ENCODE data around the gene NFATC2.

Gene NFATC2

DNA sequence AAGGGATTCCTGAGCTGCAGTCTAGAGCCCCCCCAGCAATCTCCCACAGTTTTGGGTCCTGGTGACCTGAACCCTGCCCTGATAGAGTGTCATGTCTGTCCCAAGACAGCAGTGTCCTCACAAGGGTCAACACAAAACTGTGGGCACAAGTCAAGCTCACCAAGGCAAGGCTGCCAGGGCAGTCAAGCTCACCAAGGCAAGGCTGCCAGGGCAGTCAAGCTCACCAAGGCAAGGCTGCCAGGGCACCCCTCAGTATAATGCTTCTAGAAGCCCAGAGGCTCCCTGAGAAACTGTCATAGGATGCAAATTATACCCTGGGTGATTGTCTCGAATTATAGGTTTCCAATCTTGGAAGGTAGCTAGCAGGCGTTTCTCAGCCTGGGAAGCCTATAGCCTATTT, 108.5 kb downstream of the NFATC2 start (continued):
- TF ChIP-seq, protein P1, sequence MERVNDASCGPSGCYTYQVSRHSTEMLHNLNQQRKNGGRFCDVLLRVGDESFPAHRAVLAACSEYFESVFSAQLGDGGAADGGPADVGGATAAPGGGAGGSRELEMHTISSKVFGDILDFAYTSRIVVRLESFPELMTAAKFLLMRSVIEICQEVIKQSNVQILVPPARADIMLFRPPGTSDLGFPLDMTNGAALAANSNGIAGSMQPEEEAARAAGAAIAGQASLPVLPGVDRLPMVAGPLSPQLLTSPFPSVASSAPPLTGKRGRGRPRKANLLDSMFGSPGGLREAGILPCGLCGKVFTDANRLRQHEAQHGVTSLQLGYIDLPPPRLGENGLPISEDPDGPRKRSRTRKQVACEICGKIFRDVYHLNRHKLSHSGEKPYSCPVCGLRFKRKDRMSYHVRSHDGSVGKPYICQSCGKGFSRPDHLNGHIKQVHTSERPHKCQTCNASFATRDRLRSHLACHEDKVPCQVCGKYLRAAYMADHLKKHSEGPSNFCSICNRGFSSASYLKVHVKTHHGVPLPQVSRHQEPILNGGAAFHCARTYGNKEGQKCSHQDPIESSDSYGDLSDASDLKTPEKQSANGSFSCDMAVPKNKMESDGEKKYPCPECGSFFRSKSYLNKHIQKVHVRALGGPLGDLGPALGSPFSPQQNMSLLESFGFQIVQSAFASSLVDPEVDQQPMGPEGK (CRISPR knock-in tag; IDR thresholded peaks at IDR 0.05; ENCODE audit: borderline replicate concordance) = no peak
- TF ChIP-seq CSDC2 (CRISPR knock-in tag; IDR thresholded peaks at IDR 0.05) = no peak
- TF ChIP-seq ZFP3 (CRISPR knock-in tag; IDR thresholded peaks at IDR 0.05) = no peak
- TF ChIP-seq BACH2 (CRISPR knock-in tag; IDR thresholded peaks at IDR 0.05; ENCODE audit: borderline replicate concordance) = no peak
- no peak for TF ChIP-seq ZNF70 (CRISPR knock-in tag; IDR thresholded peaks at IDR 0.05)
- no peak for TF ChIP-seq PPARA (CRISPR knock-in tag; IDR thresholded peaks at IDR 0.05; ENCODE audit: borderline replicate concordance)
- no peak for TF ChIP-seq ZC3H10 (CRISPR knock-in tag; IDR thresholded peaks at IDR 0.05)

DNA sequence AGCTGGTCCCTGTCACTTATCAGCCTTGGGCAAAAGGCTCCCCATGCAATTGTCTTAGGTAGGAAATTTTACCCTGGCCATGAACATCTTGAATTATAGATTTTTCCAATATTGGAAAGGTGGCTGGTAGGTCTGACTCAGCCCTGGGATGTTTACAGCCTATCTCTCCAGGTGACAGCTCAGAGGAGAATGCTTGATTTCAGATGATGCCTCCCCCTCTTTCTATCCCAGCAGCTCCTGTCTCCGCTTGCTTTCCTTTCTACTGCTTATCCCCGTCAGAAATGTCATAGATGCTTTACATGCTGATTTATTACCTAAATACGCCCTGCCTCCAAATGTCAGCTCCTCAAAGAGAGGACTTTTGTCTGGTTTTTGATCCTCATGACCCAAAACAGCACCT, 109.6 kb downstream of the NFATC2 start:
- no peak for ATAC-seq
- no peak for TF ChIP-seq ZNF8 (CRISPR knock-in tag; IDR thresholded peaks at IDR 0.05)
- TF ChIP-seq, protein P2, sequence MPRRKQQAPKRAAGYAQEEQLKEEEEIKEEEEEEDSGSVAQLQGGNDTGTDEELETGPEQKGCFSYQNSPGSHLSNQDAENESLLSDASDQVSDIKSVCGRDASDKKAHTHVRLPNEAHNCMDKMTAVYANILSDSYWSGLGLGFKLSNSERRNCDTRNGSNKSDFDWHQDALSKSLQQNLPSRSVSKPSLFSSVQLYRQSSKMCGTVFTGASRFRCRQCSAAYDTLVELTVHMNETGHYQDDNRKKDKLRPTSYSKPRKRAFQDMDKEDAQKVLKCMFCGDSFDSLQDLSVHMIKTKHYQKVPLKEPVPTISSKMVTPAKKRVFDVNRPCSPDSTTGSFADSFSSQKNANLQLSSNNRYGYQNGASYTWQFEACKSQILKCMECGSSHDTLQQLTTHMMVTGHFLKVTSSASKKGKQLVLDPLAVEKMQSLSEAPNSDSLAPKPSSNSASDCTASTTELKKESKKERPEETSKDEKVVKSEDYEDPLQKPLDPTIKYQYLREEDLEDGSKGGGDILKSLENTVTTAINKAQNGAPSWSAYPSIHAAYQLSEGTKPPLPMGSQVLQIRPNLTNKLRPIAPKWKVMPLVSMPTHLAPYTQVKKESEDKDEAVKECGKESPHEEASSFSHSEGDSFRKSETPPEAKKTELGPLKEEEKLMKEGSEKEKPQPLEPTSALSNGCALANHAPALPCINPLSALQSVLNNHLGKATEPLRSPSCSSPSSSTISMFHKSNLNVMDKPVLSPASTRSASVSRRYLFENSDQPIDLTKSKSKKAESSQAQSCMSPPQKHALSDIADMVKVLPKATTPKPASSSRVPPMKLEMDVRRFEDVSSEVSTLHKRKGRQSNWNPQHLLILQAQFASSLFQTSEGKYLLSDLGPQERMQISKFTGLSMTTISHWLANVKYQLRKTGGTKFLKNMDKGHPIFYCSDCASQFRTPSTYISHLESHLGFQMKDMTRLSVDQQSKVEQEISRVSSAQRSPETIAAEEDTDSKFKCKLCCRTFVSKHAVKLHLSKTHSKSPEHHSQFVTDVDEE (CRISPR knock-in tag; IDR thresholded peaks at IDR 0.05) = no peak
- no peak for TF ChIP-seq ESRRG (CRISPR knock-in tag; IDR thresholded peaks at IDR 0.05)
- TF ChIP-seq TOX (CRISPR knock-in tag; IDR thresholded peaks at IDR 0.05; ENCODE audit: borderline replicate concordance) = no peak
- TF ChIP-seq, protein P3, sequence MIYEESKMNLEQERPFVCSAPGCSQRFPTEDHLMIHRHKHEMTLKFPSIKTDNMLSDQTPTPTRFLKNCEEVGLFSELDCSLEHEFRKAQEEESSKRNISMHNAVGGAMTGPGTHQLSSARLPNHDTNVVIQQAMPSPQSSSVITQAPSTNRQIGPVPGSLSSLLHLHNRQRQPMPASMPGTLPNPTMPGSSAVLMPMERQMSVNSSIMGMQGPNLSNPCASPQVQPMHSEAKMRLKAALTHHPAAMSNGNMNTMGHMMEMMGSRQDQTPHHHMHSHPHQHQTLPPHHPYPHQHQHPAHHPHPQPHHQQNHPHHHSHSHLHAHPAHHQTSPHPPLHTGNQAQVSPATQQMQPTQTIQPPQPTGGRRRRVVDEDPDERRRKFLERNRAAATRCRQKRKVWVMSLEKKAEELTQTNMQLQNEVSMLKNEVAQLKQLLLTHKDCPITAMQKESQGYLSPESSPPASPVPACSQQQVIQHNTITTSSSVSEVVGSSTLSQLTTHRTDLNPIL (CRISPR knock-in tag; IDR thresholded peaks at IDR 0.05; ENCODE audit: low read depth) = no peak
- no peak for TF ChIP-seq ZFP30 (CRISPR knock-in tag; IDR thresholded peaks at IDR 0.05)
- TF ChIP-seq ARNTL (CRISPR knock-in tag; IDR thresholded peaks at IDR 0.05; ENCODE audit: borderline replicate concordance, low read depth) = no peak
- TF ChIP-seq ZNF70 (CRISPR knock-in tag; IDR thresholded peaks at IDR 0.05) = no peak
- TF ChIP-seq BACH2 (CRISPR knock-in tag; IDR thresholded peaks at IDR 0.05; ENCODE audit: borderline replicate concordance) = no peak
- no peak for TF ChIP-seq ZC3H10 (CRISPR knock-in tag; IDR thresholded peaks at IDR 0.05)
- no peak for TF ChIP-seq GLIS3 (CRISPR knock-in tag; IDR thresholded peaks at IDR 0.05)
- TF ChIP-seq, protein P4, sequence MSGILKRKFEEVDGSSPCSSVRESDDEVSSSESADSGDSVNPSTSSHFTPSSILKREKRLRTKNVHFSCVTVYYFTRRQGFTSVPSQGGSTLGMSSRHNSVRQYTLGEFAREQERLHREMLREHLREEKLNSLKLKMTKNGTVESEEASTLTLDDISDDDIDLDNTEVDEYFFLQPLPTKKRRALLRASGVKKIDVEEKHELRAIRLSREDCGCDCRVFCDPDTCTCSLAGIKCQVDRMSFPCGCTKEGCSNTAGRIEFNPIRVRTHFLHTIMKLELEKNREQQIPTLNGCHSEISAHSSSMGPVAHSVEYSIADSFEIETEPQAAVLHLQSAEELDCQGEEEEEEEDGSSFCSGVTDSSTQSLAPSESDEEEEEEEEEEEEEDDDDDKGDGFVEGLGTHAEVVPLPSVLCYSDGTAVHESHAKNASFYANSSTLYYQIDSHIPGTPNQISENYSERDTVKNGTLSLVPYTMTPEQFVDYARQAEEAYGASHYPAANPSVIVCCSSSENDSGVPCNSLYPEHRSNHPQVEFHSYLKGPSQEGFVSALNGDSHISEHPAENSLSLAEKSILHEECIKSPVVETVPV (CRISPR knock-in tag; IDR thresholded peaks at IDR 0.05) = no peak

DNA sequence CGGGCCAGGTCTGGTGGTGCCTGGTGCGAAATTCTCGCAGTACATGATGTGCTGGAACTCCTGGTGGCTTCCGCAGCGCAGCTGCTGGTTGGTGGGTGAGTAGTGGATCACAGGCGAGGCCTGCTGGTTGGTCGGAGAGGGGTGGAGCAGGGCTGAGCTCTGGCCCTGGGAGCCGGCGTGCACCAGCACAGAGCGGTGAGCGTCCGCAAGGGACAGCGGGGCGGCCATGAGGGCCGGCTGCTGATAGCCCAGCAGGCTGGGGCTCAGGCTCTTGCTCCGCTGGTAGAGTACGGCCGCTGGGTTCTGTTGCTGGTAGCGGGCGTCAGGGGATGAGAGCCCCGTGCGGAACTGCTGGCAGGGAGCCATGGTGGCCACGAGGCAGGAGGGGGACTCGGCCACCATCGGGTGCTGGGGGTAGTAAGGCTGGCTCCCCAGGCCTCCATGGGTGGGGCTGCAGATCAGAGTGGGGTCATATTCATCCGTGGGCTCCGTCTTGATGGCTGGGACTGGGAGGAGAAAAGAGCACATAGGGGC, 110.2 kb downstream of the NFATC2 start:
- ATAC-seq = no peak
- TF ChIP-seq, protein P1 (CRISPR knock-in tag; IDR thresholded peaks at IDR 0.05; ENCODE audit: borderline replicate concordance) = no peak
- TF ChIP-seq GLIS3 (CRISPR knock-in tag; IDR thresholded peaks at IDR 0.05) = no peak
- no peak for TF ChIP-seq ZNF70 (CRISPR knock-in tag; IDR thresholded peaks at IDR 0.05)
- no peak for TF ChIP-seq OSR1 (CRISPR knock-in tag; IDR thresholded peaks at IDR 0.05)
- TF ChIP-seq, protein P4 (CRISPR knock-in tag; IDR thresholded peaks at IDR 0.05) = no peak
- no peak for TF ChIP-seq BACH2 (CRISPR knock-in tag; IDR thresholded peaks at IDR 0.05; ENCODE audit: borderline replicate concordance)
- TF ChIP-seq SNAI2 (CRISPR knock-in tag; IDR thresholded peaks at IDR 0.05) = no peak
- no peak for TF ChIP-seq ZNF8 (CRISPR knock-in tag; IDR thresholded peaks at IDR 0.05)
- no peak for TF ChIP-seq ZFP3 (CRISPR knock-in tag; IDR thresholded peaks at IDR 0.05)
- TF ChIP-seq, protein P3 (CRISPR knock-in tag; IDR thresholded peaks at IDR 0.05; ENCODE audit: low read depth) = no peak
